Neural cell (in vitro differentiated cells): ENCODE data around the gene SPRING1.

Experiments used
- CTCF ChIP-seq: fragments of 450-650 bp; IDR thresholded peaks from 2 replicates; pipeline ENCODE4 v1.5.1; 2014; ENCODE audit warnings: antibody characterized with exemption, mild to moderate bottlenecking, moderate library complexity; ENCODE audit not compliant: poor library complexity, severe bottlenecking
- EP300 ChIP-seq: fragments of 450-650 bp; conservative IDR thresholded peaks from 2 replicates; pipeline ENCODE4 v1.6.1; 2014; ENCODE audit warnings: antibody characterized with exemption, mild to moderate bottlenecking, moderate library complexity; ENCODE audit not compliant: poor library complexity, severe bottlenecking
- EZH2 ChIP-seq: fragments of 200-600, 300-800 bp; shearing (Covaris generic), sonication (generic); IDR thresholded peaks from 2 replicates; pipeline ENCODE4 v1.6.1; 2014; ENCODE audit warnings: antibody characterized with exemption, low read length, borderline replicate concordance, mild to moderate bottlenecking; ENCODE audit not compliant: insufficient read depth, poor library complexity, severe bottlenecking
- MXI1 ChIP-seq: fragments of 450-650 bp; conservative IDR thresholded peaks from 2 replicates; pipeline ENCODE4 v1.6.1; 2014; ENCODE audit warnings: antibody characterized with exemption, mild to moderate bottlenecking; ENCODE audit not compliant: poor library complexity, severe bottlenecking
- POLR2AphosphoS5 ChIP-seq: IDR thresholded peaks from 2 replicates; pipeline ENCODE4 v1.6.1; 2012
- RAD21 ChIP-seq: fragments of 450-650 bp; conservative IDR thresholded peaks from 2 replicates; pipeline ENCODE4 v1.6.1; 2014; ENCODE audit warnings: antibody characterized with exemption, mild to moderate bottlenecking, moderate library complexity
- REST ChIP-seq: IDR thresholded peaks from 2 replicates; pipeline ENCODE4 v1.6.1; 2012; ENCODE audit warnings: borderline replicate concordance
- SMC3 ChIP-seq: fragments of 450-650 bp; conservative IDR thresholded peaks from 2 replicates; pipeline ENCODE4 v1.6.1; 2014; ENCODE audit warnings: antibody characterized with exemption, mild to moderate bottlenecking, moderate library complexity; ENCODE audit not compliant: poor library complexity

GRCh38 chr12:116694653-116695463 is 43.0 kb downstream of the SPRING1 start:
- TF ChIP-seq CTCF: no peak
- TF ChIP-seq MXI1: no peak
- TF ChIP-seq EZH2: no peak
- TF ChIP-seq EP300: no peak
- TF ChIP-seq REST: no peak
- no peak for TF ChIP-seq SMC3
- no peak for TF ChIP-seq POLR2AphosphoS5
- no peak for TF ChIP-seq RAD21
